Activated T-cell treated with anti-CD3 and anti-CD28 coated beads for 1 hour (primary cell): ENCODE data around the gene NCEH1.
"Not testable (repeated sequence)": the region's sequence is repeated elsewhere in the genome, so short reads cannot be mapped to it uniquely, and the experiment has no call there.

Experiments used
- DNase-seq: peaks from one replicate; pipeline ENCODE4 v3.0.0-alpha.2; 2020; ENCODE audit warnings: low read depth

NCEH1 gene

GRCh38 chr3:172707030-172707429 is 3.8 kb downstream of the NCEH1 start:
- DNase-seq = no peak

- DNase-seq = no peak
These were observed 5.7 kb downstream of the NCEH1 start for GRCh38 chr3:172705170-172705569.

GRCh38 chr3:172704001-172704400 is 6.9 kb downstream of the NCEH1 start:
- no peak for DNase-seq

- DNase-seq = not testable (repeated sequence)
These were observed 8.1 kb downstream of the NCEH1 start for GRCh38 chr3:172702731-172703130.

GRCh38 chr3:172702256-172702655 is 8.6 kb downstream of the NCEH1 start:
- DNase-seq = no peak

GRCh38 chr3:172701751-172702150 is 9.1 kb downstream of the NCEH1 start:
- no peak for DNase-seq

GRCh38 chr3:172700936-172701455 is 9.9 kb downstream of the NCEH1 start:
- DNase-seq = no peak

- DNase-seq = no peak
These were observed 10.6 kb downstream of the NCEH1 start for GRCh38 chr3:172700256-172700655.

GRCh38 chr3:172699031-172699430 is 11.8 kb downstream of the NCEH1 start:
- no peak for DNase-seq

GRCh38 chr3:172698631-172699030 is 12.2 kb downstream of the NCEH1 start:
- no peak for DNase-seq

- no peak for DNase-seq
These were observed 13.3 kb downstream of the NCEH1 start for GRCh38 chr3:172697558-172697957.

- DNase-seq = no peak
These were observed 14.5 kb downstream of the NCEH1 start for GRCh38 chr3:172696357-172696756.

- DNase-seq = no peak
These were observed 16.2 kb downstream of the NCEH1 start for GRCh38 chr3:172694573-172695246.

GRCh38 chr3:172692751-172693338 is 18.0 kb downstream of the NCEH1 start:
- DNase-seq = no peak

- DNase-seq = no peak
These were observed 19.9 kb downstream of the NCEH1 start for GRCh38 chr3:172690936-172691335.

GRCh38 chr3:172688588-172688987 is 22.3 kb downstream of the NCEH1 start:
- no peak for DNase-seq

- DNase-seq = no peak
These were observed 23.4 kb downstream of the NCEH1 start for GRCh38 chr3:172687501-172687900.

- no peak for DNase-seq
These were observed 25.3 kb downstream of the NCEH1 start for GRCh38 chr3:172685331-172686214.

GRCh38 chr3:172680684-172681083 is 30.2 kb downstream of the NCEH1 start:
- no peak for DNase-seq

- DNase-seq = no peak
These were observed 31.3 kb downstream of the NCEH1 start for GRCh38 chr3:172679599-172679998.

GRCh38 chr3:172678068-172678467 is 32.8 kb downstream of the NCEH1 start:
- no peak for DNase-seq

- no peak for DNase-seq
These were observed 34.5 kb downstream of the NCEH1 start for GRCh38 chr3:172676196-172676922.
